ENCODE measurements around the gene HLA-DRA.
A peak's percentile ranks its signal among the peaks of the same experiment; 100 is the strongest.

HLA-DRA gene

GRCh38 chr6:32411566-32412327 is 27.9 kb upstream of the HLA-DRA start:
- no peak for DNase-seq (ENCODE audit: low read depth)
- TF ChIP-seq POLR2A (IDR thresholded peaks at IDR 0.05; ENCODE audit: extremely low read depth, insufficient read length) = no peak
- TF ChIP-seq MYC (IDR thresholded peaks at IDR 0.05; ENCODE audit: low read depth, low read length) = no peak
- no peak for TF ChIP-seq CTCF (IDR thresholded peaks at IDR 0.05; ENCODE audit: low read depth, low read length)
- TF ChIP-seq MAX (IDR thresholded peaks at IDR 0.05; ENCODE audit: low read depth, low read length) = no peak
- H3K4me3 ChIP-seq (ENCODE audit: low read depth, low read length) = no peak overlapping the region

- peak; percentile 83 for DNase-seq (ENCODE audit: low read depth)
- TF ChIP-seq MAX (IDR thresholded peaks at IDR 0.05; ENCODE audit: low read depth, low read length) (peak; percentile 63; the same call in 1 of the 2 replicates), MYC (IDR thresholded peaks at IDR 0.05; ENCODE audit: low read depth, low read length) (no peak; the same call in 1 of the 2 replicates), CTCF (IDR thresholded peaks at IDR 0.05; ENCODE audit: low read depth, low read length) (peak; percentile 96)
- no peak overlapping the region for H3K4me3 ChIP-seq (ENCODE audit: low read depth, low read length)
Observed at GRCh38 chr6:32413427-32414047, 26.1 kb upstream of the HLA-DRA start.

- TF ChIP-seq POLR2A (IDR thresholded peaks at IDR 0.05; ENCODE audit: extremely low read depth, insufficient read length) (no peak), MYC (IDR thresholded peaks at IDR 0.05; ENCODE audit: low read depth, low read length) (no peak), CTCF (IDR thresholded peaks at IDR 0.05; ENCODE audit: low read depth, low read length) (peak; percentile 99), MAX (IDR thresholded peaks at IDR 0.05; ENCODE audit: low read depth, low read length) (peak; percentile 35; the same call in 1 of the 2 replicates)
- no peak overlapping the region for H3K4me3 ChIP-seq (ENCODE audit: low read depth, low read length)
- peak; percentile 75 for DNase-seq (ENCODE audit: low read depth)
Observed at GRCh38 chr6:32415521-32416019, 24.1 kb upstream of the HLA-DRA start.

GRCh38 chr6:32416036-32416435 is 23.7 kb upstream of the HLA-DRA start:
- DNase-seq (ENCODE audit: low read depth) = no peak
- TF ChIP-seq MYC (IDR thresholded peaks at IDR 0.05; ENCODE audit: low read depth, low read length) (no peak), CTCF (IDR thresholded peaks at IDR 0.05; ENCODE audit: low read depth, low read length) (no peak), MAX (IDR thresholded peaks at IDR 0.05; ENCODE audit: low read depth, low read length) (no peak), POLR2A (IDR thresholded peaks at IDR 0.05; ENCODE audit: extremely low read depth, insufficient read length) (no peak)
- no peak overlapping the region for H3K4me3 ChIP-seq (ENCODE audit: low read depth, low read length)

- TF ChIP-seq CTCF (IDR thresholded peaks at IDR 0.05; ENCODE audit: low read depth, low read length) (no peak), MYC (IDR thresholded peaks at IDR 0.05; ENCODE audit: low read depth, low read length) (no peak), MAX (IDR thresholded peaks at IDR 0.05; ENCODE audit: low read depth, low read length) (no peak), POLR2A (IDR thresholded peaks at IDR 0.05; ENCODE audit: extremely low read depth, insufficient read length) (no peak)
- no peak for DNase-seq (ENCODE audit: low read depth)
- H3K4me3 ChIP-seq (ENCODE audit: low read depth, low read length) = no peak overlapping the region
Observed at GRCh38 chr6:32424589-32425300, 14.9 kb upstream of the HLA-DRA start.

Measured in NB4 (cell line).